Spinal cord (tissue), 10 donors: ENCODE data around the gene DPY19L1. TPM values are rescaled to one million over a fixed set of nuclear protein-coding genes. Genes with fewer than 3 reads are reported as not detected.
A peak's percentile ranks its signal among the peaks of the same experiment; 100 is the strongest.

ENCODE experiments used
- DNase-seq, 6 donors: peaks; one replicate each; pipeline versions ENCODE4 v3.0.0 to v3.0.0-alpha.2; 2013 to 2015; ENCODE audit warnings: low spot score in 6 of 6, low read depth in 4 of 6
- H3K27ac ChIP-seq: one replicate; pipeline ENCODE4 v1.5.1; 2013; ENCODE audit warnings: low read depth, low read length, control low read depth
- H3K27me3 ChIP-seq: one replicate; pipeline ENCODE4 v1.6.1; 2013; ENCODE audit warnings: low read length; ENCODE audit not compliant: control insufficient read depth, insufficient read depth
- H3K36me3 ChIP-seq: one replicate; pipeline ENCODE4 v1.6.1; 2013; ENCODE audit warnings: low read length; ENCODE audit not compliant: control insufficient read depth, insufficient read depth
- H3K4me1 ChIP-seq: one replicate; pipeline ENCODE4 v1.6.1; 2013; ENCODE audit warnings: low read length; ENCODE audit not compliant: control insufficient read depth, insufficient read depth
- H3K4me3 ChIP-seq: one replicate; pipeline ENCODE4 v1.5.1; 2013; ENCODE audit warnings: low read depth, low read length, control low read depth
- H3K9me3 ChIP-seq: one replicate; pipeline ENCODE4 v1.6.1; 2013; ENCODE audit warnings: low read length; ENCODE audit not compliant: control insufficient read depth, insufficient read depth
- WGBS: methylation state at CpG from one replicate; pipeline ENCODE4 v1.1.5; 2013; ENCODE audit warnings: missing lambda C conversion rate; ENCODE audit not compliant: insufficient coverage; 5-methylcytosine and 5-hydroxymethylcytosine counted together
- polyA plus RNA-seq, 2 donors: library from polyadenylated mRNA; unstranded; fragments of 120-200 nt; gene quantifications; one replicate each; pipeline ENCODE4 v1.2.1, GENCODE V29; 2013; ENCODE audit not compliant: insufficient read length in 2 of 2
- total RNA-seq, 2 donors: library from RNA; depleted of rRNA in 1 of 2; stranded (reverse); fragments of 120-200 nt in 1 of 2; fragments of >200 nt in 1 of 2; gene quantifications; one replicate each; pipeline versions ENCODE4 v1.2.3 to v1.2.4, GENCODE V29; 2013 to 2014
- donor health status: healthy.

The DPY19L1 gene
- total and polyA plus RNA-seq, 4 donors: 31.7 to 54.1 (median 42.4) TPM

- H3K27ac ChIP-seq: peak overlapping the region; percentile 67
- no peaks in the 10 kb centered on the region for H3K36me3 ChIP-seq
- DNase-seq: peak in 3 of 6 donors; percentile 29 to 80 (median 79)
- no peaks in the 10 kb centered on the region for H3K9me3 ChIP-seq
- peaks cover 4% of the 10 kb centered on the region for H3K4me1 ChIP-seq
- peak overlapping the region; percentile 82 for H3K4me3 ChIP-seq
- H3K27me3 ChIP-seq: no peaks in the 10 kb centered on the region
- 0% methylated on average over 55 of the region's 61 CpGs for WGBS
These were observed 719 bp downstream of the DPY19L1 start for GRCh38 chr7:35036361-35037171.

- Histone ChIP-seq H3K4me1 (peaks cover 4% of the 10 kb centered on the region), H3K4me3 (peak overlapping the region; percentile 82), H3K9me3 (no peaks in the 10 kb centered on the region), H3K36me3 (no peaks in the 10 kb centered on the region), H3K27me3 (no peaks in the 10 kb centered on the region), H3K27ac (peak overlapping the region; percentile 22)
- 20% methylated on average over 1 of the region's 5 CpGs for WGBS
- DNase-seq: peak in 4 of 6 donors; percentile 26 to 89 (median 52)
These were observed 1.7 kb downstream of the DPY19L1 start for GRCh38 chr7:35035511-35035961.

DNA sequence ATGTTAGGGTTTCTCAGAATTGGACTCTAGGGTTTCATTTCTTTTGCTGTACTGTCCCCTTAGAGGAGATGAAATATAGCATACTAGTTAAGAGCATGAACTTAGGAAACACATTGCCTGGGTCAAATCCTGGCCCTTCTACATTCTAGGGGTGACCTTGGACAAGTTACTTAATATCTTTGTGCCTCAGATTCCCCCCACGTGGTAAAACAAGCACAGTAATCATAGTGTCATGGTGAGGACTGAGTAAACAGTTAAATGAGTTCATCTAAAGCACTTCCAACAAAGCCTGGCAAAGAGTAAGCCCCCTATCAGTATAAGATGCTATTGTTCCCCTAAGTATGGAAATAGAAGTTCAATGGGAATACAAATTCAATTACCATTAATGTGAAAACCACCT lies 5.1 kb downstream of the DPY19L1 start:
- no CpG with 5 or more reads among the region's 1 CpG for WGBS
- H3K4me1 ChIP-seq: peaks cover 4% of the 10 kb centered on the region
- no peak overlapping the region for H3K4me3 ChIP-seq
- no peaks in the 10 kb centered on the region for H3K36me3 ChIP-seq
- H3K9me3 ChIP-seq: no peaks in the 10 kb centered on the region
- H3K27ac ChIP-seq: no peak overlapping the region
- H3K27me3 ChIP-seq: no peaks in the 10 kb centered on the region
- no peak for DNase-seq

- no peaks in the 10 kb centered on the region for H3K27me3 ChIP-seq
- WGBS: no CpG with 5 or more reads among the region's 2 CpGs
These were observed 6.4 kb downstream of the DPY19L1 start for GRCh38 chr7:35030848-35031247.

GRCh38 chr7:35029311-35029710 lies 8.0 kb downstream of the DPY19L1 start:
- Histone ChIP-seq H3K4me1 (no peaks in the 10 kb centered on the region), H3K4me3 (no peak overlapping the region), H3K36me3 (no peaks in the 10 kb centered on the region), H3K9me3 (no peaks in the 10 kb centered on the region), H3K27ac (no peak overlapping the region), H3K27me3 (no peaks in the 10 kb centered on the region)
- no CpG with 5 or more reads among the region's 1 CpG for whole genome bisulfite sequencing
- DNase-seq: no peak

More at GRCh38 chr7:35030848-35031247, 6.4 kb downstream of the DPY19L1 start:
- no peaks in the 10 kb centered on the region for H3K36me3 ChIP-seq
- DNase-seq: no peak
- H3K27ac ChIP-seq: no peak overlapping the region
- H3K4me1 ChIP-seq: no peaks in the 10 kb centered on the region
- H3K9me3 ChIP-seq: no peaks in the 10 kb centered on the region
- no peak overlapping the region for H3K4me3 ChIP-seq

DNA sequence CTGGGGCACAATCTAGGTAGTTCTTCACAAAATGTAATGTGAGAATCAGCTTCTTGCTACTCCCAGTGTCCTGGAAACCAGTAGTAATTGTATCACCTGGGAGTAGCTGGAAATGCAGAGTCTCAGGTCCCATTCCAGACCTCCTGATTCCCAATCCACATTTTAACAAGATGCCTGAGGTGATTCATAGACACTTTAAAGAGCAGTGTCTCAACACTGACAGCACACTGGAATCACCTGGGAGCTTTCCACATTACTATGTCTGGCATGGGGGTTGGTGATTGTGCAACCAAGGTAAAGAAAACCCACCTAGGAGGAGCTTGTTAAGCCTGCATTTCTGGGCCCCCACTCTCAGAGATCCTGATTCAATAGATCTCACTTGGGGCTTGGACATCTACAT lies 11.1 kb downstream of the DPY19L1 start:
- no peaks in the 10 kb centered on the region for H3K9me3 ChIP-seq
- DNase-seq: no peak
- no peaks in the 10 kb centered on the region for H3K27me3 ChIP-seq
- H3K27ac ChIP-seq: no peak overlapping the region
- H3K4me3 ChIP-seq: no peak overlapping the region
- H3K4me1 ChIP-seq: no peaks in the 10 kb centered on the region
- H3K36me3 ChIP-seq: no peaks in the 10 kb centered on the region

GRCh38 chr7:35025369-35025870 lies 11.9 kb downstream of the DPY19L1 start:
- WGBS: 80% methylated on average over 1 of the region's 1 CpG
- DNase-seq: no peak

GRCh38 chr7:35024298-35024697 lies 13.0 kb downstream of the DPY19L1 start:
- Histone ChIP-seq H3K9me3 (no peaks in the 10 kb centered on the region), H3K4me1 (no peaks in the 10 kb centered on the region), H3K4me3 (no peak overlapping the region), H3K27ac (no peak overlapping the region), H3K27me3 (no peaks in the 10 kb centered on the region), H3K36me3 (no peaks in the 10 kb centered on the region)
- WGBS: 89% methylated on average over 3 of the region's 3 CpGs
- no peak for DNase-seq

More at GRCh38 chr7:35025369-35025870, 11.9 kb downstream of the DPY19L1 start:
- no peaks in the 10 kb centered on the region for H3K9me3 ChIP-seq
- no peaks in the 10 kb centered on the region for H3K4me1 ChIP-seq
- no peak overlapping the region for H3K27ac ChIP-seq
- H3K4me3 ChIP-seq: no peak overlapping the region
- H3K27me3 ChIP-seq: no peaks in the 10 kb centered on the region
- no peaks in the 10 kb centered on the region for H3K36me3 ChIP-seq

DNA sequence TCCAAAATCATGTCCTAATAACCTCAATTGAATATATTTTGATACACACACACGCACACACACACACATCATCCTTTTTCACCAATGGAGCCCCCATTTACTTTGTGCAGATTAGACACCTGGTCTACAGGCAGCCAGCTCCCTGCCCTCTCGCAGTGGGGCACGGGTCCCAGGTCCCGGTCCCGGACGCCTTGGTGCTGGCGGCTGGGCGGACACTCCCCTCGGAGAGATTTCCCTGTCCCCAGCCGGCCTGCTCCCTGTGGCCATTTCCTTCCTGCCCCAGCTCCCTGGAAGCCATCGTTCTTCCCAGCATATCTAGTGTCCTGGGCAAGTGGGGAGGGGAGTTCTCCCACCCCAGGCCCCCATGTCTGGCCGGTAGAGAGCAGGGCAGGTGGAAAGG lies 14.6 kb downstream of the DPY19L1 start:
- H3K27me3 ChIP-seq: no peaks in the 10 kb centered on the region
- H3K27ac ChIP-seq: no peak overlapping the region
- H3K9me3 ChIP-seq: no peaks in the 10 kb centered on the region
- WGBS: 100% methylated on average over 10 of the region's 12 CpGs
- no peaks in the 10 kb centered on the region for H3K4me1 ChIP-seq
- no peak for DNase-seq
- H3K4me3 ChIP-seq: no peak overlapping the region
- H3K36me3 ChIP-seq: no peaks in the 10 kb centered on the region

DNA sequence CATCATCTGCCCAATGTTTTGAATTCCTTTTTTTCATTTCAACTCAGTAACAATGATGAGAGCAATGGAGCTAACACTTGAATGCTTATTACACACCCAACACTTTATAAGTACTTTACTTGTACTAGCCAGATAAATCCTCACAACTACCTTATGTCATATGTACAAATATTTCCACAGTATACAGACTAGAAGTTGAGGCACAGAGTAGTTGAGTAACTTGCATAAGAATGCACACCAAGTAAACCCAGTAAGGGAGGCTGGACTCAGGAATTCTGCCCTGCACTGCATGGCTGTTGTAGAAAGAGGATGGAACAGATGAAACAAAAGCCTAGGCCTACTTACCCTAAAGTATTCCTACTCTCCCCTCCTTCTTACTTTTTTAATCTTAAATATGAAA lies 15.8 kb downstream of the DPY19L1 start:
- H3K36me3 ChIP-seq: no peaks in the 10 kb centered on the region
- no peak for DNase-seq
- H3K4me1 ChIP-seq: no peaks in the 10 kb centered on the region
- no peaks in the 10 kb centered on the region for H3K27me3 ChIP-seq
- no peaks in the 10 kb centered on the region for H3K9me3 ChIP-seq
- no peak overlapping the region for H3K4me3 ChIP-seq
- H3K27ac ChIP-seq: no peak overlapping the region
